Muscle of arm (tissue), 12 donors: Measurements from ENCODE around the gene TTC3. TPM values are rescaled to one million over a fixed set of nuclear protein-coding genes. Genes with fewer than 3 reads are reported as not detected.

ENCODE experiments used
- DNase-seq: peaks from one replicate; pipeline ENCODE4 v3.0.0-alpha.2; 2013
- polyA plus RNA-seq, 12 donors: library from polyadenylated mRNA; unstranded; fragments of 120-200 nt; gene quantifications; one replicate each; pipeline ENCODE4 v1.2.1, GENCODE V29; 2013; ENCODE audit not compliant: insufficient read length in 12 of 12

Gene TTC3
- polyA plus RNA-seq, 12 donors: 122 to 213 (median 146) TPM; not detected in 1

DNA sequence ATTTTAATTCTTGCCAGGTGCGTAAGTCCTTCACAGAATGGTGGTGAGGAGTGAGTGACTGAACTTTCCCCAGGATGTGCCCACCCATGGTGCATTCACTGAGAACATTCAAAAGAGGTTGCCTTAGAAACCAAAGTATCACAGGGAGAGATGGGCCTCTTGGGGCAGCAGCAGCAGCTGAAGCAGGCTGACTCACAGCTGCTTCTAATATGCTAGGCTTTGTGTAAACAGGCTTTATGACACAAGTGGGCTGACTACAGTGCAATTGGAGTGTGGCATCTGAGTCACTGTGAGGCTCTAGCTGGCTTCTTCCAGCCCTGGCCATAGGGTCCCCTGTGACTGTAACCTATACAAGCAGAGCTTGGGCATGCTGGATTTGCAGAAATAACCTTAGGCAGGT is 12.8 kb upstream of the TTC3 start:
- peak; percentile 64 for DNase-seq

DNA sequence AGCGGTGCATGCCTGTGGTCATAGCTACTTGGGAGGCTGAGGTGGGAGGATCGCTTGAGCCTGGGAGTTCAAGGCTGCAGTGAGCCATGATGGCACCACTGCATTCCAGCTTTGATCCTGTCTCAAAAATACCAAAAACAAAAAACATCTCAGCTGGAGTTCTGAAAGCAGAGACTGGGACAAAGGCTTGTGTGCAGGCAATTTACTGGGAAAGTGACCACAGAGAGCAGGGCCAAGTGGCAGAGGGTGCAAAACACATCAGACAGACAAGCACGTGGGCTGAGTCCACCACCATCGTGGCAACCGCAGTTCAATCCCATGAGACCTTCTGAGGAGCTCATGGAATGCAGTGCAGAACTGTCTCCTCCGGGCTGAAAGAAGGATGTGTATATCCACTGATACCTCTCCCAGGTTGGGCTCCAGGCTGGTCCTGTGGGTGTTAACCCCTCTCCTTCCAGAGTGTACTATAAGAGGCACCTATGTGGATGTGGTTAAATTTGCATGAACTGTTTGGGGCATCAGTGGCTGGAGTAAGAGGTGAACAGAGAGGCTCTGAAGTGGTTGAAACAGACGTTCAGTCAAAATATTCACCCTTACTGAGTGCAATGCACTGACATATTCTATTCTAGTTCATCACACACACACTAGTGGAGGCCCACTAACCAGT is 11.0 kb upstream of the TTC3 start:
- no peak for DNase-seq

DNA sequence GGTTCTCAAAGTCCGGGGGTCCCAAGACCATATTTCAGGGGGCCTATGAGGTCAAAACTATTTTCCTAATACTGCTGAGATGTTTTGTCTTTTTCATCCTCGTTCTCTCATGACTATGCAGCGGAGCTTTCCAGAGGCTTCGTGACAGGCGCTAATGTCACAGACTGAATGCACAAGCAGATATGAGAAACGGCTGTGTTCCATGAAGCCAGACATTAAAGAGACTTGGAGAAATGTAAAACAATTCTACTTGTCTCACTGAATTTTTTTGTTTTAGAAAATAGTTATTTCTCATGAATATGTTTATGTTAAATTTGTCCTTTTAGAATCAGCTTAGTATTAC is 10.5 kb upstream of the TTC3 start:
- no peak for DNase-seq

DNA sequence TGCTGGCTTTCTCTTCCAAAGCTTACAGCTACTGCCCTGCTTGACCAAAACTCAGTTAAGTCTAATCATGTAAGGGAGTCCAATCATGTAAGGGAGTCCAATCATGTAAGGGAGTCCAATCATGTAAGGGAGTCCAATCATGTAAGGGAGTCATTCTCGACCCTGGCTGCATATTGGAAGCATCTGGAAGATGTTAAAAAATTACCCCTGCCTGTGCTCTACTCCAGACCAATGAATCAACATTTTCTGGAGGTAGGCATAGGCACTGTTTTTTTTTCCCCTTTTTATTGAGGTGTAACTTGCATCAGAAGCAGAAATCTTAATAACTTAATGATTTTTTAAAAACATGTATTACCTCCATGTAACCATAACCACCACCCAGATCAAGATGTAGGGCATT is 9.6 kb upstream of the TTC3 start:
- no peak for DNase-seq

DNA sequence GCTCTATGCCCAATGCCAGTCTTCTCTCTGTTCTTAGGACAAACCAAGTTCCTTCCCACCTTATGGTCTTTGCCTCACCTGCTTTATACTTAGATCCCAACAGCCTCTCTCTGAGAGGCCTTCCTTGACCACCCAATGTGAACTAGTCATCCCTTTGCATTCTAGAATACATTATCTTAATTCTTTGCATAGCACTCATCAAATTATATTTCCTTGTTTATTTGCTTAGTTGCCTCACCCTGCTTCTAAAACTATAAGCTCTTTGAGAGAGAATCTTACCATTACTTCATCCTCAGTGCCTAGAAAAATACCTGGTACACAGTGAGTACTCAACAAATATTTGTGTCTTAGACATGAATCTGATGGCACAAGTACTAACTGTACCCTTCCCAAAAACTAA is 8.2 kb upstream of the TTC3 start:
- DNase-seq: no peak

DNA sequence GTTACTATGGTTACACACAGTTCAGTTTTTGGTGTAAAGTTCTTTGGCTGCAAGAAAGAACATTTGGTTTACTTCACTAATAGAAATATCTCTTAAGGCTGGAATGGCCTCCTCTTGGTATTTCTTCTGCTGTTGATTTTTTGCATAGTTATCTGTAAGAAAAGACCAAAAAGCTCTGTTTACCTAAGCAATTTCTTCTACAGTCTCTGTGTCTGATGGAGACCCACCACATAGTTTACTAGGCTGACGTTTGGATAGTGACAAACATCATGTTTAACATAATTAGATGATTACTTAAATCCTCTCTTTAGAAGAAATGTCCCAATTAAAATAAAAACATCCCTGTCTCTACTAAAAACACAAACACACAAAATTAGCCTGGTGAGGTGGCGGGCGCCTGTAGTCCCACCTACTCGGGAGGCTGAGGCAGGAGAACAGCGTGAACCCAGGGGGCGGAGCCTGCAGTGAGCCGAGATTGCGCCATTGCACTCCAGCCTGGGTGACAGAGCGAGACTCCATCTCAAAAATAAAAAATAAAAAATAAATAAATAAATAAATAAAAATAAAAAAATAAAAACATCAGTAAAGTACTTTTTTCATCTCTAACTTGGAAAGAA is 7.4 kb upstream of the TTC3 start:
- DNase-seq: no peak

DNA sequence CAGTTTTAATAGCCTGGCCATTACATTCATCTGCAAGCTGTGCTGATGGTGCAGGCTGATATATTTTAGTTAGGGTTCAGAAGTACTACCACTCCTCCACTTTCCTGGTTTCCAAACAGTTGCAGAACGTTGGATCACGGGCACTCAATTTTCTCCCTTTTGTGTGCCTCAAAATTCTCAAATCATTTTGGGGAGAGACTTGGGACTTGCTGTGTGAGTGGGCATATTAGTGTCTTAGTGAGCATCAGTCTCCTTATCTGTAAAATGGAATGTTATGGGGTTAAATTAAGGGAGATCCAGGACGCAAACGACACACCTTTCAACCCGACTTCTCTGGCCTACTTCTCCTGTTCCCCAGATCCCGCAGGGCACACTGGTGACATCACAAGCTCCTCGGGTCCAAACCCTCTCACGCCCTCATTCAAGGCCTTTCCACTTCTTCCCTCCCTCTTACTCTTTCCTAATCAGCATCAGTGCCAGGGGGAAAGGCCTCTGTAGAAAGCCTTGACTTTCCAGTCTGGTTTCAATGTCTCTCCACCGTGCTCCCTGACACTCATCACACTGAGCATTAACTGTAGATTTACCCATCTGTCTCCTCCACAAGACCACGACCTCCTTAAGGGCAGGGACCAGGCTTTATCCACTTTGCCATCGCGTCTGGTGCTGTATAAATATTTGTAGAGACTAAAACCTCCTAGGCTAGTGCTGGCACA is 1.3 kb upstream of the TTC3 start:
- peak; percentile 64 for DNase-seq

DNA sequence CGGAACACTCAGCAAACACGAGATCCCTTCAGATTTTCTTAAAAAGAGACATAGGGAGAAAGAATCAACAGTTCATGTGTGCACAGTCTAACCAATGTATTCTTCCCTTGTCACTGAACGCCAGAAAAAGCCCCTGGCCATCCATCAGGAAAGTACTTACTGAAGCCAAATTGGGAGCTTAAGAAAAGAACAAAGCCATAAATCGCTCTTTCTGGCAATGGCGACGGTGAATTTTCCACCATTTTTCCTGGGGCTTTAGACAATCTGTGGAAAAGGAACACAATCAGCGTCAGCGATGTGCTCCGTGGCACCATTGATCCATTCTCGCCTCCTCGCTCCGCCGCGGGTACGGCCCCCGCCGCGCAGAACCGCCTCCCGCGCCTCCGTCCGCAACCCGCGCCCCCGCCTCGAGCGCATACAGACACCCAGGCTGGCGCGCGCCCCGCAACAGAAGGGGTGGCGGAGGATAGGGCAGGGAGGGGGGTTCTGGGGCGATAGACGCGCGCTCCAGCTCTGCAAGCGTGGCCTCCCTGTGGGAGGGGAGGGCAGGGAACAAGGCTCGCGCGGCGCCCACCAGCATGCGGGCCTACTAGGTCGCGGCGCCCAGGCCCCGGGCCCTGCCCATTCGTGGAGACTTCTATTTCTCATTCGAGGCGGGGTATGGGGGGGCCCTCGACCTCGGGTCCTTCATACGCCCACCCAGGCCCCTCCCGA is 623 bp upstream of the TTC3 start:
- DNase-seq: peak; percentile 86

DNA sequence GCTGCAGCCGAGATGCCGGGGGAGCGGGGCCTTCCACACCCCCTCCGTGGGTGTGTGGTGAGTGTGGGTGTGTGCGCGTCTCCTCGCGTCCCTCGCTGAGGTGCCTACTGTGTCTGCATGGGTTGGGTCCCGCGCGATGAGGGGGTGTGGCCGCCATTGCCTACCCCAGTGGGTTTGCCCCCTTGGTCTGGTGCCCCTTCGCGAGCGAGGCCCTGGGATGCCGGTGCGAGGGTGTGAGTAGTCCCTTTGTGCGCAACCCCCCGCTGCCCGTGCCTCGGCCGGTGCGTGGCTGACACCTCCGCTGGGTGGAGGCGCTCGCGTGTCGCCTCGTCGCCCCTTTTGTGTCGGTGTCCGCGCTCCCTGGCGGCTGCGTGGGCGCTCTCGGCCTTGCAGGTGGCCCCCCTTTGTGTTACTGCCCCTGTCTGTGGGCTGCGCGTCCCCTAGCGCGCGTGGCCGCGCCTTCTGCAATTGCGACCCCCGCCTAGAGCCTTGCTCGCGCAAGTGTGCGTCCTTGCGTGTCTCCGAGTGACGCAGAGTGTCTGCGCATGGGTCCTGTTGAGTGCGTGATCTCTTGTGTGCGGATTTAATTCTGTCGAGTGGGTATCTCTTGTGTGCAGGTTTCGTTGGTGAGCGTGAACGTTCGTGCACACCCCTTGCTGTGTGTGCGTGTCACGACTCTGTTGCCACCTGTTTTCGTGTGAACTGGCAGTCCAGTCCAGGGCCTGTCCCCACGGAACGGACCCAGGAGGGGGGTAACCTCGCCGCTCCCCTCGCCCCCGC is 553 bp downstream of the TTC3 start:
- DNase-seq: peak; percentile 61

DNA sequence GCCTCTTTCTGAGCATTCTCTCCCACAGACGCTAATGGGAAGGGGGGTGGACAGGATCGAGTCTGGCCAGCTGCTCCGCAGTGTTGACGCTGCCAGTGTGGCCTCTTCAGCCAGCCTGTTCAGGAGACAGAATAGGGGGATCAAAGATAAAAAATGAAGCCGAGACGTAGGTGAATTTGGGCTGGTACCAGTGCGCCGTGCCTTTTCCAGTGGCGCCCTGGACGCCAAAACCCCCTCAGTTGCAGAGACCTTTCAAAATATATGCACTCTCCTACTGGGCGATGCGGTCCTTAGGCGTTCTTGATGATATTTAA is 1.1 kb downstream of the TTC3 start:
- DNase-seq: no peak

DNA sequence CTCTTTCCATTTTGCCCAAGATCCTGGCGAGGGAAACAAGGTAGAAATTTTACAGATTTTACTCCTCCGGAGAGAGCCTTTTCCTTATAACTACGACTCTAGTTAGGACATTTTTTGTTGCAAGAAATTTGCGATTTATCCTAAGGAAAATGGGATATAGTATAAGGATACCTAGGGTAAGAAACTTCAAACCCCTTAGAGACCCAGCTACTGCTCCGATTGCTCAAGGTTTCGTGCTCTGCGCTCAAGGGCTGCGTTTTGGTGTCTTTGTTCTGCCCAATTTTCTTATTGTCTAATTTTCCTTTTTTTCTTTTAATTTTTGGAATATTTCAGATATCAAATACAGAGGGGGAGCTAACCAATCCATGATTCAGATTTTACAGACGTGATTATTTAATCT is 1.5 kb downstream of the TTC3 start:
- no peak for DNase-seq

DNA sequence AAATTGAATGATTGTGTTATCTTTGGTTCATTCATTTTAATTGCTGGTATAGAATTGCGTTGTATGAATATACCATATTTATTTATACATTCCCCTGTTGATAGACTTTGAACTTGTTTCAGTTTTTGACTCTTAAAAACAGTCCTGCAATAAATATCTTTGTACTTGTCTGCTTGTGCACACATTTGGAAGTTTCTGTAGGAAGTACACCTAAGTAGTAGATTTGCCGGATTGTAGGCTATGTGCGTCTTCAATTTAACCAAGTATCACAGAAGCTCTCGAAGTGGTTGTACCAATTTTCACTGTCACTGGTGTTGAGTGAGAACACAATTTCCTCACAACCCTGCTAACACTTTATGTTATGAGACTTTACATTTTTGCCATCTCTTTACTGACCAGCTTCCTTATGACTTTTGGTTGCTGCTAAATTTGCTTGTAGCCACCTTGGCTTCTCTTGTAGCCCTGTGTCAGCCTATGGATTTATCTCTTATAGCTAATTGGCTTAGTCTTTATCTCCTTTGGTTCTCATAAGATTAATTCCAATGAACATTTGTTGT is 2.2 kb downstream of the TTC3 start:
- no peak for DNase-seq

DNA sequence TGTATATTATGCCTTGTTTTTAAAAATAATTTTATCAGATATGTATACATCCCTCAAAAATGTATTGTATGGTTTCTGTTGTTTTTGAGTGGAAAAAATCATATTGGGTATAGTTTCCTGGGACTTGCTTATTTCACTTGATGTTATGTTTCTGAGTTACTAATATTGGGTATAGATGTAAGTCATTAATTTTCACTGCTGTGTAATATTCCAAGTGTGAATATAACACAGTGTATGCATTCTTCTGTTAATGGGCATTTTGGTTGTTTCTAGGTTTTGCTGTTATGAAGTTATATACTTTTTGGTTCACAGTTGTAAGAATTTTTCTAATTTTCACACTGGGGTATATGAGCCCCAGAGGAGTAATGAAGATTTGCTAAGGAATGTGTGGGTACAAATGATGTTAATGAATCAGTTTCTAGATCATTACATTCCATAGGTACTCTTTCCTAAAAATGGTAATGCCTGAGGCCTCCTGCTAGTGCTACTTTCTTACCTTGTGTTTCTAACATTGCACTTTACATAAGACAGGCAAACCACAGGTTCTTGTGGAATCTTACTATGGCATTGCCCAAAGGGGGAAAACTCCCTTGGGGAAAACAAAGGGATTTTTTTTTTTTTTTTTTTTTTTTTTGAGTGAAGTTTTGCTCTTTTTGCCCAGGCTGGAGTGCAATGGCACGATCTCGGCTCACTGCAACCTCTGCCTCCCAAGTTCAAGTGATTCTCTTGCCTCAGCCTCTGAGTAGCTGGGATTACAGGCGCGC is 3.2 kb downstream of the TTC3 start:
- no peak for DNase-seq

DNA sequence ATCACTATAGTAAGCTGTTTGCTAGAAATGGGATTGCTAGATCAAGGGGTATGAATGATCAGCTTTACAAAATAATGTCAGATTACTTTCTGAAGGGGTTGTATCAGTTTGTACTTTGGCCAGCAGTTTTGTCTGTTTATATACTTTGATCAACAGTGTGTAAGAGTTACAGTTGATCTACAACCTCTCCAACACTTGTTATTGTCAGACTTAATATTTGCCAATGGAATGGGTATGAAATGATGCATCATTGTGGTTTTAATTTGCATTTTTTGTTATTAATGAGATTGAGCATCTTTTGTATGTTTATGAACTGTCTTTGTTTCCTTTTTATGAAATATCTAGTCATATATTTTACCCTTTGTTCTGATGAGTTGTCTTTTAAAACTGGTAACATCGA is 4.3 kb downstream of the TTC3 start:
- DNase-seq: no peak

DNA sequence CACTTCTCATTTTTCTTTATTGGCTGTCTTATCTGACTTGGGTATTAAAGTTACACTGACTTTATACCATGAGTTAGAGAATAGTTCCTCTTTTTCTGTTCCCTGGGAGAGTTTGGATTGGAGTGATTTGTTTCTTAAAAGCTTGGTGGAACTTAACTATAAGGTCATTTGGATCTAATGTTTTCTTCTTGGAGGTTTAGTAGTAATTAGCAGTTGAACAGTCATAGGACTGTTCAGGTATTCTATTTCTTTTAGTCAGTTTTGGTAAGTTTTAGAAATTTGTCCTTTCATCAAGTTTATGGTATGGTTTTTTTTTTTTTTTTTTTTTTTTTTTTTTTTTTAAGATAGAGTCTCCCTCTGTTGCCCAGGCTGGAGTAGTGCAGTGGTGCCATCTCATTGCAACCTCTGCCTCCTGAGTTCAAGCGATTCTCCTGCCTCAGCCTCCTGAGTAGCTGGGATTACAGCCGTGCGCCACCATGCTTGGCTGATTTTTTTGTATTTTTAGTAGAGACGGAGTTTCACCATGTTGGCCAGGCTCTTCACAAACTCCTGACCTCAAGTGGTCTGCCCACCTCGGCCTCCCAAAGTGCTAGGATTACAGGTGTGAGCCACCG is 6.3 kb downstream of the TTC3 start:
- no peak for DNase-seq

DNA sequence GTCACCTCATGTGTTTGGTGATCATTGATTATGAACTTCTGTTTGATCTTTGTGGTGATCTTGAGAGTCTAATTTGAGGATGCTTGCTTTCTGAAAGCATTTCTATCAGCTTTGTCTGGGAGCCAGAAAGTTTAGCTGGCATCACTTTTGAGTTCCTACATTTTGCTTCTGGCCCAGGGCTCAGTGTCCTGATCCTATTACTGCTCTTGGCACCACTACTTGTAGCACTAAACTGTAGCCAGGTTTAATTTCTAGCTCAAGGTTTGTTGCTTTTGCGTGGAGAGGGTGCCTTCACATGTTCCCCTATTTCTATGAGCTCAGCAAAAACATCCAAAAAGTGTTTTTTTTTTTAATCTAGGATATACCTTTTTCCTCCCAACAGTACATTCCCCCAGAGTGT is 9.3 kb downstream of the TTC3 start:
- no peak for DNase-seq

DNA sequence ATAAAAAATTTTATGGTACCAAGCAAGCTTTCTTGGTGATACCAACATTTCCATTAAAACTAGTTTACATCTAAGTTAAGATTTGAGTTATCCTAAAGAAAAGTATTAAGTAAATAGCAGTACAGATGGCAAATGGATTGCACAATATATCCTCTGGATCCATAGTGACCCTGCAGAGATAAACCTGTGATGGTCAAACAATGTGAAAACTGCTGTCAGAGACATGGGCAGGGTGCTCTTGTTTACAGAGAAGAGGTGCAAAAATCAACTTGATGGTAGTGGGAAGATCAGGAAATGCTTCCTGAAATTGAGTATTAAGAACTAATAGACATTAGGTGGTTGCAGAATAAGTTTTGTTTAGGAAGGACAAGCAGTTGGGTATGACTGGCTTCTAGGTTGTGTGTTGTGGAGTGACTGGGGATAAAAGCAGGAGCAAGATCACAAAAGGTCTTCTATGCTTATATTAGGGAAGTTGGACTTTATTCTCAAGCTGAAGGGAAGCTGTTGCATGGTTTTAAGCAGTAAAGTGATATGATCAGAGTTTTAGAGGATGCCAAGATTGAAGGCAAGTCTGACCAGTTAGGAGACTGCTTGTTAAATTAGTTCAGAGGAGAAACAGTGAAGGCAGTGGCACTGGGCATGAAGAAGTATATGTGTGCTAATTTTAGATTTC is 9.9 kb downstream of the TTC3 start:
- DNase-seq: no peak

DNA sequence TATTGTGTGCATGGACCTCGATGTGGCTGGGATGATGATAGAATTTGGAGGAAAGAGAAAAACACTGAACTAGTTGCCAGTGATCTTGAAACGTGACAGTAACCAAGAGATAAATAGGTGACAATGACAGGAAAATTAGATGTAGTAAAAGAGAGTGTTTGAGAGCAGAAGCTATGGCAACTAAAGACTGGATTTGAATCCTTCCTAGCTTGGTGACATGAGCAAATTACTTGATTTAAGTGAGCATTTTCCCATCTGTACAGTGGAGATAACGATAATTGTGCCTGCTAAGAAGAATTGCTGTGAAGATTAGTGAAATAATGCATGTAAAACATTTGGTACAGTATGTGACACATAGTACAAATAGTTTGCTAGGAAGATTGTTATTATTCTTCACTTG is 12.7 kb downstream of the TTC3 start:
- no peak for DNase-seq

DNA sequence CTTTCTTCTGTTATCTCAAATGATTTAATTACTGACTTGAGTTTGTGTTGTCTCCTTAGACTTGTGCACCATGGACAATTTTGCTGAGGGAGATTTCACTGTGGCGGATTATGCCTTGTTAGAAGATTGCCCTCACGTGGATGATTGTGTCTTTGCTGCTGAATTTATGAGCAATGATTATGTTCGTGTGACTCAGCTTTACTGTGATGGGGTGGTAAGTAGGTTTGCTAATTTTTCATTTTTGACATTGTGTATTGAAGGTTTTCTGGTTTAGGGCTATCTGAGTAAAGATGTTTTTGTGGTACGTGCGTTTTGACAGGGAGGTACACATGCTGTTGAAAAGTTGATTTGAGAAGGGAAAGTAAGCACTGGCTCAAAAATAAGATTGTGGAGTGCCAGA is 14.1 kb downstream of the TTC3 start:
- no peak for DNase-seq

DNA sequence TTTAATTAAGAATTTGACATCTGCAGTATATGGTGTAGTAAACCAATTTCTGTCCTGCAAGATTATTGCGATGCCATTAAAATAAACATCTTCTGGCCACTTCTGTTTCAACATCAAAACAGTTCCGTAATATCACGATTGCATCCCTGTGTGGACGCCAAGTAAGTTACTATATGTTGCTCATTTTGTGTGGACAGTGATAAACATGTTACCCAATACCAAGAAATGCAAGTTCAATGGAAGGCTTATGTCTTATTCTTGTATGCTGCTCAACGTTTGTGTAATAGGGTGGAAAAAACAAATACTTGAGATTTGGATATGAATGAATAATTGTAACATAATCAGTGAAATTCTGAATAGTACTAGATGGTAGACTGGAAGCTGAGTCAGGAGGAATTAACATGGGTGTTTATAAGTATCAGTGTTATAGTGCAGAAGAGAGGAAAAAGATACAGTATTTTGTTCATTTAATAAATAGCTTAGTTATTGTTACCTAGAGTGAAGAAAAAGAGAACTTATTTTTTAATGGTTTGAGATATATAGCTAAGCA is 15.2 kb downstream of the TTC3 start:
- no peak for DNase-seq
